GM21390 (cell line): ENCODE measurements around the gene IRF1.
"Not testable (repeated sequence)": the region's sequence is repeated elsewhere in the genome, so short reads cannot be mapped to it uniquely, and the experiment has no call there.

Source experiments
- ATAC-seq: cut with Tn5 transposase; IDR thresholded peaks from one replicate; pipeline ENCODE4 v1.9.1; 2021; ENCODE audit not compliant: unreplicated experiment

The IRF1 gene

GRCh38 chr5:132445640-132445923, 45.0 kb downstream of the IRF1 start:
- ATAC-seq = no peak

DNA sequence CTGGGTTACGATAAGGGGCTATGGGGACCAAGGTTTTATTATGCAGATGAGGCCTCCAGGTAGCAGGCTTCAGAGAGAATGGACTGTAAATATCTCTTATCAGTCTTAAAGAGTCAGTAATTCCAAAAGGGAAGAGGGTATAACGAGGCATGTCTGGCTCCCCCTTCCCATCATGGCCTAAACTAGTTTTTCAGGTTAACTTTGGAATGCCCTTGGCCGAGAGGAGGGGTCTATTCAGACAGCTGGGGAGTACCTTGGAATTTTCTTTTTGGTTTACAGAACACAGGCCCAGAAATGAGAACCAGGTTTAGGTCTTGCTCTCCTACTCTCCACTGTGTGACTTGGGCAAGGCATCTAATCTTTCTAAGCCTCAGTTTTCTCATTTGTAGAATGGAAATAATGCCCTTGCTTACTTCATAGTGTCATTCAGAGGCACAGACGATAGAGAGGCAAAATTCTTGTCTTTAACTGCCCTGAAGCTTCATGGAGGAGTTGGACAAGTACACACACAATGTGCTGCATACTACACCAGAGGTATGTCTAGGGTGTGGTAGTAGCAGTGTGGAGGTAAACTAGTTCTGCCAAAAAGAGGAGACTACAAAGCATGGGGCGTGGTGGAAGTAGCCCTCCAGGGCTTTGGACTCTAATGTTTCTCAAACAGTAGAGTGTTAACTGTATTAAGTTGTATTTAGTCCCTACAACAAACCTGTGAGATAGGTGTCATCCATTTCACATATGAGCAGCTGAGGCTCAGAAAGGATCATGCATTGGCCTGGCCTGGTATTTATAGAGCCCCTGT, 45.5 kb downstream of the IRF1 start:
- ATAC-seq = no peak

DNA sequence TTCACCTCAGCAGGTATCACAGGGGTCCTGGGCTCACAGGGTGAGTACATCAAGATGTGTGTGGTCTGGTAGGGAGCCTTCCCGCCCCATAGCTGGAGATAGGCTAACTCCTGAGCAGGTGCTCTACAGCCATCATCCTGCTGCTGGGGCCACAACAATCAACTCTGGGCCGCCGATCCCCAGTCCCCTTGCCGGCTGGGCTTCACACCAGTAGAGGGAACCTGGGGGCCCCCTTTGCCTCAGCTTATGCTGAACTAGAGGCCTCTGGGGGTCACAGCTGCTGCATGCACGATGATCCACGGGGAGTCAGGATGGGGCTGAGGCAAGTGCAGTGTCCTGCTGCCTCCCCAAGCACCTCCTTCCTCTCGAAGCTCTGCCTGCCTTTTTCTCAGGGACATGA, 46.5 kb downstream of the IRF1 start:
- ATAC-seq = no peak

DNA sequence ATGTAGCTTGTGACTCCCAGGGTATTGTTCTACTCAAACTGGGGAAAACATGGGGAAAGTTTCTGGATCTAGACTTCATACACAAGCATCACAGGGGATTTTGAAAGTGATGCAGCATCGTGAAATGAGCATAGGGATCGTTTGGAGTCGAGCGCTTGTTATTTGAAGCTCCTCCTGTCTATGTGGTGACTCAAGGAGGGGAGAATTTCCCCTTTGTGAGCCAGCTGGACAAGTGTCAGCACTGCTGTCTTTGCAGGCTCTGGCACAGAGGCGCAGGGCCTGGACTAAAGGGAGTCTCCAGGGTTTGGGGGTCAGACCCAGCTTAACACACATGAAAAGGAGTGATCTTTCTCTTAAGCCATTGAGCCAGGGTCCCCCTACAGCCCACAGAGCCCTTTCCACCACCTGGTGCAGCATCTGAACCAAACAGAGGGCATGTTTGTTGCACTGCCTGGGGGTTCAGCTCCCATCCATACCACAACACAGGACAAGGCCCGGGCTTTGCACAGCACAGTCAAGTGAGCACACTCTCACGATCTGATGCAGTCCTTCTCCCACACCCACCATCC, 51.0 kb downstream of the IRF1 start:
- no peak for ATAC-seq

- ATAC-seq = no peak
Measured at GRCh38 chr5:132438917-132439316, 51.7 kb downstream of the IRF1 start.

GRCh38 chr5:132438267-132438645, 52.3 kb downstream of the IRF1 start:
- ATAC-seq = not testable (repeated sequence)

- peak; percentile 86 for ATAC-seq
Measured at GRCh38 chr5:132437604-132438266, 52.8 kb downstream of the IRF1 start.

- no peak for ATAC-seq
Measured at GRCh38 chr5:132436936-132437335, 53.6 kb downstream of the IRF1 start.

DNA sequence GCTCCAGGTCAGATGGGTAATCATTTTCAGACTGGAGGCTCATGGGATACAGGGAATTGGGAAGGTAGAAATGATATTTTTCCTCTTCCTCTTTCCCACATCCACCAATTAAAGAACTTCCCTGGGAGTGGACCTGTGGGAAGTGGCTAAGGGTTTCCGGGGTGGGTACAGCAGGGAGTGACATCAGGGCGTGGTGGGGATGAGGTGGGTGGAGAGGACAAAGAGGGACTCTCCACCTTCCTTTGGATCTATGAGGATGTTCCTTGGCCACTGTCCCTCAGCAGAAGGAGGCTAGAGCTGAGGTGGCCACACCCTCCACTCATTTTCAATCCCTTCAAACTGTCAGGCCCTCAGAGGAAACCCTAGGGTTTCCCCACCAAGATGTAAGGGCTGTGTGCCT, 54.7 kb downstream of the IRF1 start:
- ATAC-seq = no peak

DNA sequence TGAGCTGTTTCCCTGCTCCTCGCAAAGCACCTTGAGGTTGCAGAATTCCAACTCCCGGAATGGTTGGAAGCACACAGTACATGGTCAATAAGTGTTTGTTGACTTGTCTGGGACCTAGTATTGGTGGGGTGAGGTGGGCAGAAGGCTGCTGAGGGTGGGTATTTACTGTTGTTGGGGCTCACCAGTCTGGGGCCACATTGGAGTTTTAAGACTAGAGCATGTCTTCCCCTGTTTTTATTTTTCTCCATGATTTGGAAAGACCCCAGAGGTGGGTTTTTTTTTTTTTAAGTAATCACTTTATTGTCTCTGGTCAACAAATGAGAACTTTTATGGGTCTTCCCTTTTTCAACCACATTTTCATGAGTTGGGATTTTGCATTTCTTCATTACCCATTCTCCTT, 55.1 kb downstream of the IRF1 start:
- ATAC-seq = no peak

DNA sequence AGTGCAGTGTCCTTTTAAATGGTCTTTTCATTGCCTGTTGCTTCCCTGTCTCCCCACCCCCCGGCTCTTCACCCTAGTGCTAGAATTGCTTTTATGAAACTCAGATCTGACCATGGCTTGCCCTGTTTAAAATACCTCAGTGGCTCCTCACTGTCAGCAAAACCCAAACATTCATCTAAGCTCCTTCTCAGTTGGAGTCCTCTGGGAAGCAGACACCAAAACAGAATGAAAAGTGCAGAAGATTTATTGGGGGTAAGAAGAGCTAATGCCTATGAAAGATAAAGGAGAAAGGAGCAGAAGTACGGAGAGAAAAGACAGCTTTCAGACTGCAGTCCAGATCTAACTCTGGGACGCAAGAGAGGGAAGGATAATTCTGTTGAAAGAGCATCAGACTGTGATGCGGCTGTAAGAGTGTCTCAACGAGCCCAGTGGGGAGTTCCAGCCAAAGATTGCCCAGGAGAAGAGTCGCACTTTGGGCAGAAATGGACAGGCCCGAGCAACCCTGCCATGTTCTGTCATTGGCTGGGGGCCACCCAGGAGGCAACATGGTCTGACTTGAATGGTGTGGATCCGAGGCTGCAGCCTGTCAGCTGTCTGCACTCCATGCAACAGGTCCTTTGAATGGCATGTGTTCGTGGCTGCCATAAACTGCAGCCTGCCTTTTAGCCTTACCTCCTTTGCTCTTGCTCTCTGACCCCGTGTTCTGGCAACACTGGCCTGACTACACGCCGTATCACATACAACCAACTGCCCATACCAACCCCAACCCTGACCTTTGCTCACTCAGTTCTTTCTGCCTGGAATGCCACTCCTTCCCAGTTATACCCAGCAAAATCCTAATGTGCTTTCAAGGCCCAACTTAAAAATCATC, 55.9 kb downstream of the IRF1 start:
- ATAC-seq = no peak

DNA sequence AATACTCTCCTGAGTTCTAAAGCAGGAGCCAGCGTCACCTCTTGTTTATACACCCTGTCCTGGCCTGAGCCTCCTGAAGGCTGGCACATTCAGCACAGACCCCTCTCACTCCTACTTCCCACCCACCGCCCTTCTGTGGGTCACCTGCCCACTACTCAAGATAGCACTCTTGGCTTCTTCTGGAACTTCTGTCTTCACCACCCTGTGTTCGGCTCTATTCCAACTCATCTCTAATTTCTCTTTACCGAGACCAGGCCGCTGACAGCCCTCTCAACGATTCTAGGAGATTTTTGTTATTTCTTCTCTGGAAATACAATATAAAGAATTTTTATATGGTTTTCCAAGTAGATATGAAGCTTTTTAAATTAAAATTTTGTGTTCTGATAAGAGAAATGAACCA, 57.4 kb downstream of the IRF1 start:
- ATAC-seq = no peak

GRCh38 chr5:132431632-132432031, 58.9 kb downstream of the IRF1 start:
- ATAC-seq = no peak
